OCI-LY7 (cell line): Measurements from ENCODE around the gene NR3C1.

Source experiments
- CTCF ChIP-seq: fragments of 200-600 bp; sonication (generic); conservative IDR thresholded peaks from 2 replicates; pipeline ENCODE4 v1.5.1; 2014; ENCODE audit warnings: mild to moderate bottlenecking, antibody characterized with exemption, low read length, moderate library complexity, mixed read lengths
- EZH2phosphoT487 ChIP-seq: fragments of 200-600 bp; sonication (generic); IDR thresholded peaks from 2 replicates; pipeline ENCODE4 v1.6.1; 2018; ENCODE audit warnings: low read depth, borderline replicate concordance, mild to moderate bottlenecking, mixed run types, antibody characterized with exemption, low read length, moderate library complexity, mixed read lengths

- TF ChIP-seq CTCF (no peak), EZH2phosphoT487 (no peak)
Observed at GRCh38 chr5:143370440-143370839, 33.0 kb downstream of the NR3C1 start.
